ENCODE measurements around the gene NFKB2.

The NFKB2 gene

DNA sequence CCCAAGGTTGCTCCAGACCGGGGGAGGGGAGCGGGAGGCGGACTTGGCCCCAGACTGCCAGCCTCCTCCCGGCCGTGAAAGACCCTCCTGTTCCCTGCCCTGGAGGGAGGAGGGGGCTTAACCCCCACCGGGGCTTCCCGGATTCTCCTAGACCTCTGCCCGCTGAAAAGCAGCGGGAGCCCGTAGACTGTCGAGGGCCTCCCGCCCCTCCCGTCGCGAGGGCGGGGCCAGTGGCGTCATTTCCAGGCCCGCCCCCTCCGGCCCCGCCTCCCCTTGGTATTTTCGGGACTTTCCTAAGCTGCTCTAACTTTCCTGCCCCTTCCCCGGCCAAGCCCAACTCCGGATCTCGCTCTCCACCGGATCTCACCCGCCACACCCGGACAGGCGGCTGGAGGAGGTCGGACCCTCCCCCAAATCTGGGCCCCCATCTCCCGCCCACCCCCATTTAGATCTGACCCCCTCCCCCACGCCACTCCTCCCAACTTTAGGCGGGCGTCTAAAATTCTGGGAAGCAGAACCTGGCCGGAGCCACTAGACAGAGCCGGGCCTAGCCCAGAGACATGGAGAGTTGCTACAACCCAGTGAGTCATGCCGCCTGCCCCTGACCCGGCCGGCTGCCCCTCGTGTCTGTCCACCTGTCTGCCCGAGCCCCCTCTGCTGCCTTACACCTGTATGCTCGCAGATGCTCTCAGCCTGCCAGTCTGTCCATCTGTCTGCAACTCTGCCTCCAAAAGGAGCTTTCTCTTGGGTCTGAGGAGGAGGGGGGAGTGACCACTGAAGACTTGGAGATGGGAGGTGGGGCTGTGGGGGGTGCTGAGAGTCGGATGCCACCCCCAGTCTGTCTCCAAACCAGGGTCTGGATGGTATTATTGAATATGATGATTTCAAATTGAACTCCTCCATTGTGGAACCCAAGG, at the start of gene NFKB2:
Gene NFKB2 (plus strand): TSS at position 306 of the 917 bp plus-strand sequence. CDS start 255 bp downstream, at position 561.
- DNase-seq (ENCODE audit: low read depth, low spot score) = no peak

- no peak for DNase-seq (ENCODE audit: low read depth, low spot score)
Measured at GRCh38 chr10:102347236-102347828, 48.2 kb upstream of the NFKB2 start.

DNA sequence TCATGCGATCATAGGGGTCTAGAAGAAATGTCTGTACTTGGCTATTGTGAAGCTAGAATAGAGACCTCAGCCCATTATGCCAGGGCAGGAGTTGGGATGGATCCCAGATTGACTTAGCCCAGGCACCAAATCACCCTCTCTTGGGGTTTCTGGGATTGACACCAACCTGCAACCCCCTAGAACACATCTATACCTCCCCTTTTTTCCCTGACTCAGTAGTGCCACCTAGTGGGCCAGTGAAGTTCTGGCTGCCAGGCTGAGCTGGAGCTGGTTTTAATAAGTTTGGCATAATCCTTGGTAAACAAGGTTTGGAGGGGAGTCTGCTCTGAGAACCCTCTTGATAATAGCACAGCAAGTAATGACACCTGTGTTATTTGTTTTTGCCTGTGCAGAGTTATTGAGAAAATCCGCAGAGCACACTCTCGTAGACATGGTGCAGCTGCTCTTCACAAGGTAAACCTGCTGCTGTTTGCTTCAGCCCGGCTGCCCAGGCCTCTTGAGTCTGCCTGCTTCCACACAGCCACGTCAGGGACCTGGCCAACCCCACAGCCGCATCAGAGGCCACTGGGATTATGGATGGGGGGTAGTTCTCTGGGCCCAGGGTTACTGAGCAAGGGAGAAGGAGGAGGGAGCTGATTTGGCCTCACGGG, 43.3 kb upstream of the NFKB2 start:
- no peak for DNase-seq (ENCODE audit: low read depth, low spot score)

GRCh38 chr10:102354451-102354850, 41.1 kb upstream of the NFKB2 start:
- no peak for DNase-seq (ENCODE audit: low read depth, low spot score)

DNA sequence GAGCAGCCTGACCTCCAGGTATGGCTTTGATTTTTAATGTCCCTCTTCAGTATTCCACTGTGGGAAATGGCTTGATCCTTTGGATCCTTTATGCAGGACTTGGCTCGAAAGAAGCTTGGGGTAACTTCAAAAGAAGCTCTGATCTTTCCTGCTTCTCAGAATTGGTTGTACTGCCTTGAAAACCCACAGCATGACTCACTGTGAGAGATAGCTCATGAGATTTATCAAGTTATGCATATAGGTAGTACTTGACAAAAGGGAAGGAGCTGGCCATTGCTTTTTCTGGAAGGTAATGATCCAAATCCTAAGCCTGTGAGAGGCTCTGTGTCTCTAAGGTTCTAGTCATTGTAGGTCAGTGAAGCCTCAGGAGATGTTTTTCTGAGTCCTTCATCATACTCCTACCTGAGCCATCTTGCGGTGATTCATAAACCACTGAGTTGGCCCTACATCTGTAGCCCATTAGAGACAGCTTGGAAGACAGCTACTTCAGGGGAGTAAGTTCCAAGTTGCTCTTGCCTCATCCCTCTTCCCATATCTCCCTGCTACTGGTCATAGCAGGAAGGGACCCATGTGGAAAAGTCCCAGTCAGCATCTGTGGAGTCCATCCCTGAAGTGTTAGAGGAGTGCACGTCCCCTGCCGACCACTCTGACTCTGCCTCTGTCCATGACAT, 36.7 kb upstream of the NFKB2 start:
- DNase-seq (ENCODE audit: low read depth, low spot score) = no peak

GRCh38 chr10:102367441-102367840, 28.1 kb upstream of the NFKB2 start:
- DNase-seq (ENCODE audit: low read depth, low spot score) = no peak

DNA sequence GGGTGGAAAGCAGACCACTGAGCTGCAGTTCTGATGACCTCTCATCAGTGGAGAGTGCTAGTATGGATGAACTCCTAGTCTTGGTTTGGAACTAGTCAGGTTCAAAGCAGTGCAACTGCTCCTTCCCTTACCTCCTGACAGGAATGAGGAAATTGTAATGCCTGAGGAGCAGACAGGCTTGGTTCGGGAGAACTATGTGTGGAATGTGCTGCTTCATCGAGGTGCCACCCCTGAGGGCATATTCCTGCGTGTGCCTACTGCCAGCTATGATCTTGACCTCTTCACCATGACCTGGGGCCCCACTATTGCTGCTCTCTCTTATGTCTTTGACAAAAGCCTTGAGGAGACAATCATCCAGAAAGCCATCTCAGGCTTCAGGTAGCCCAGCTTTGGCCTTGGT, 27.4 kb upstream of the NFKB2 start:
- DNase-seq (ENCODE audit: low read depth, low spot score) = no peak

DNA sequence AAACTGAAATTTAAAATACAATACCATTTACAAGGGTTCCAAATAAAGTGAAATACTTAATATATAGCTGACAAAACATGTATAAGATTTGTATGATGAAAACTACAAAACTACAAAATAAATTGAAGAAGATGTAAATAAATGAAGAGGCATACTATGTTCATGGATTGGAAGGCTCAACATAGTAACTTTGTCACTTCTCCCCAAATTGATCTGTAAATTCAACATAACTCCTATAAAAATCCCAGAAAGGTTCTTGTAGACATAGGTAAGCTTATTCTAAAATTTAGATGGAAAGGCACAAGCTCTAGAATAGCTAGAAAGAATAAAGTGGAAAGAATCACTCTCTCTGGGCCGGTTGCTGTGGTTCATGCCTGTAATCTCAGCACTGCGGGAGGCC, 24.2 kb upstream of the NFKB2 start:
- DNase-seq (ENCODE audit: low read depth, low spot score) = no peak

GRCh38 chr10:102375250-102375649, 20.3 kb upstream of the NFKB2 start:
- DNase-seq (ENCODE audit: low read depth, low spot score) = no peak

DNA sequence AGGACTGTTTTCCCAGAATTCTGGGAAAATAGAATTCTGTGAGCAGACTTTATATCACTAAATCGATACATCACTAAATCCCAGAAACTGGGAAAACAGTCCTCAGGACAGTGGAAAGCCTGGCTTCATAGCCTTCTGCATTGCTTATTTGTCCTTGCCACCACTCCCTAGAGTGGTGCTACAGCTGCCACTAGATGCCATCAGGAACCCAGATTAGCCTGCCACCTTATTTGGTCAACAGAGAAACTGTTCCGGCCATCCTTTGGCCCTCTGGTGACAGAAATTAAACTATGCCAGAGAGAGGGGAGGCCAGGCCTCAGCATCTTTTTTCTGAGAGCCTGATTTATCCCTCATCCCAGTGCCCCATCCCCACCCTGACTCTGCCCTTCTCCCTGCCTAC, 19.6 kb upstream of the NFKB2 start:
- DNase-seq (ENCODE audit: low read depth, low spot score) = no peak

- DNase-seq (ENCODE audit: low read depth, low spot score) = no peak
Measured at GRCh38 chr10:102376901-102377300, 18.6 kb upstream of the NFKB2 start.

DNA sequence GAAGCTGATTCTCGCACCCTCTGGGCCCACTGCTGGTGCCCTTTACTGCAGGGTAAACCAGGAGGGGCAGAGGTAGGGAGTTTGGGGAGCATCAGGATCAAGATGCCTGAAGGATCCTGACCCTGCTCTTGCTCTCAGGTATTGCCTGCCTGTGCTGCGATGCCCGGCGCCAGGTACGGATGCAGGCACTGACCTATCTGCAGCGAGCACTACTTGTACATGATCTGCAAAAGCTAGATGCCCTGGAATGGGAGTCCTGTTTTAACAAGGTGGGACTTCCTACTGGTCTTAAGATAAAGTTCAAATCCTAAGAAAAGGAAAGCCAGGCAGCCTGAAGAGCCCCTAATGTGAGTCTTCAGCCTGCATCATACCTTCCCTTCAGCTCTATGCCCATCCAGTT, 16.1 kb upstream of the NFKB2 start:
- DNase-seq (ENCODE audit: low read depth, low spot score) = no peak

- DNase-seq (ENCODE audit: low read depth, low spot score) = no peak
Measured at GRCh38 chr10:102381983-102382382, 13.5 kb upstream of the NFKB2 start.

GRCh38 chr10:102382871-102383270, 12.6 kb upstream of the NFKB2 start:
- no peak for DNase-seq (ENCODE audit: low read depth, low spot score)

GRCh38 chr10:102384053-102384452, 11.5 kb upstream of the NFKB2 start:
- no peak for DNase-seq (ENCODE audit: low read depth, low spot score)

DNA sequence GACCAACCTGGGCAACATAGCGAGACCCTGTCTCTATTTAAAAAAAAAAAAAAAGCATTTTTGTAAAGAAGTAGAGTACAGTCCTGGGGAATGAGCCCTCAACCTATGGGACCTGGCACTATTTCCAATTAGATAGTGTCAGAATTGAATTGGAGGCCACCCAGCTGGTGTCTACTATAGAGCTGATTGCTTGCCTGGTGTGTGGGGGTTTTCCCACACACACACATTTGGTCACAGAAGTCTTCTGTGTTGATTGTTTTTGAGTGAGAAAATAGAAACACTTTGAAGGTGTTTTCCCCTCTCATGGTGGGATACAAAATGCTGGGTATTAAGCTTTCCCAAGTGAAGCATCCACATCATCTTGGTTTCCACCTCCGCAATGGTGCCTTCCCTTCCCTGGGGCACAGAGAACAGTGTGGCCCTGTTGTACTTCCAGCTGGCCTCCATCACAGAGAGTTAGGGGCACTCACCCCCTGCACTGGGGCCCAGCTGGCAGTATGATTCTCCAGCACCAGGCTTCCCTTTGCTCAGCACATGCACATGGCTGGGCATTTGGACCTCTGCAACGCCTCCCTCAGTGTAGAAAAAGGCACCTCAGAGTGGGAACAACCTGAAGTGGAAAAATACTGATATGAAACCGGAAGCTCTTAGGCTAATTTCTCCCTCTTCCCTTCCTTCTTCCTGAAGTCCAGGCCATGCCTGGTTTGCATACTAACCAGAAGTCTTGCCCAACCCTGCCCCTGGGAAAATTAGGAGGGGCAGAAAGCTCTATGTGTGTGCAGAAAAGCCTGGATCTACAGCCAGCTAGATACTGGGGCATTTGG, 10.7 kb upstream of the NFKB2 start:
- no peak for DNase-seq (ENCODE audit: low read depth, low spot score)

GRCh38 chr10:102389894-102390293, 5.6 kb upstream of the NFKB2 start:
- no peak for DNase-seq (ENCODE audit: low read depth, low spot score)

GRCh38 chr10:102392306-102392705, 3.2 kb upstream of the NFKB2 start:
- no peak for DNase-seq (ENCODE audit: low read depth, low spot score)

GRCh38 chr10:102393411-102394078, 2.0 kb upstream of the NFKB2 start:
- DNase-seq (ENCODE audit: low read depth, low spot score) = no peak

- DNase-seq (ENCODE audit: low read depth, low spot score) = no peak
Measured at GRCh38 chr10:102394079-102394800, 1.3 kb upstream of the NFKB2 start.
